GM10266 (cell line): ENCODE measurements around the gene H3-3A.

Experiments used
- DNase-seq: peaks from one replicate; pipeline ENCODE4 v3.0.0; 2012; ENCODE audit errors: extremely low spot score
- TF ChIP-seq, protein P1 (sequence below): IDR thresholded peaks from 2 replicates; pipeline ENCODE4 v1.5.1; 2012; ENCODE audit warnings: mild to moderate bottlenecking, low read depth; ENCODE audit not compliant: control insufficient read depth, insufficient read depth; ENCODE audit errors: missing control alignments

Gene H3-3A

DNA sequence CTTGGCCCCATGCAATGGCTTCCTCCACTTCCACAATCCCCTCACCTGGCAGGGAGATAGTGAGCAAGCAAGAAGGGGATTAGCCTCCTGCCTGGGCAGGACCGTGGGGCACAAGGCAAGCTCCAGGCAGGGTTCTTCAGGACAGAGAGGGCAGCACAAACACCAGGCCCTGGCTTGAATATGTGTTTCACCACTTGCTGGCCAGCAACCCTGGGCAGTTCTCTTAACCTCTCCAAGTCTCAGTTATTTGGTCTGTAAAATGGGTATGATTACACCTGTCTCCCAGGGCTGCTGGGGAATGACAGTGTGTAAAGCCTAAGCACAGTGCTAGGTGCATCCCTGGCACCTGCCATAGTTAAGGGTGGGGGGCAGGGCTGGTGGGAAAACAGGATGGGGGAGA lies 31.9 kb downstream of the H3-3A start:
- DNase-seq: no peak
- TF ChIP-seq, protein P1, sequence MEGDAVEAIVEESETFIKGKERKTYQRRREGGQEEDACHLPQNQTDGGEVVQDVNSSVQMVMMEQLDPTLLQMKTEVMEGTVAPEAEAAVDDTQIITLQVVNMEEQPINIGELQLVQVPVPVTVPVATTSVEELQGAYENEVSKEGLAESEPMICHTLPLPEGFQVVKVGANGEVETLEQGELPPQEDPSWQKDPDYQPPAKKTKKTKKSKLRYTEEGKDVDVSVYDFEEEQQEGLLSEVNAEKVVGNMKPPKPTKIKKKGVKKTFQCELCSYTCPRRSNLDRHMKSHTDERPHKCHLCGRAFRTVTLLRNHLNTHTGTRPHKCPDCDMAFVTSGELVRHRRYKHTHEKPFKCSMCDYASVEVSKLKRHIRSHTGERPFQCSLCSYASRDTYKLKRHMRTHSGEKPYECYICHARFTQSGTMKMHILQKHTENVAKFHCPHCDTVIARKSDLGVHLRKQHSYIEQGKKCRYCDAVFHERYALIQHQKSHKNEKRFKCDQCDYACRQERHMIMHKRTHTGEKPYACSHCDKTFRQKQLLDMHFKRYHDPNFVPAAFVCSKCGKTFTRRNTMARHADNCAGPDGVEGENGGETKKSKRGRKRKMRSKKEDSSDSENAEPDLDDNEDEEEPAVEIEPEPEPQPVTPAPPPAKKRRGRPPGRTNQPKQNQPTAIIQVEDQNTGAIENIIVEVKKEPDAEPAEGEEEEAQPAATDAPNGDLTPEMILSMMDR: no peak

DNA sequence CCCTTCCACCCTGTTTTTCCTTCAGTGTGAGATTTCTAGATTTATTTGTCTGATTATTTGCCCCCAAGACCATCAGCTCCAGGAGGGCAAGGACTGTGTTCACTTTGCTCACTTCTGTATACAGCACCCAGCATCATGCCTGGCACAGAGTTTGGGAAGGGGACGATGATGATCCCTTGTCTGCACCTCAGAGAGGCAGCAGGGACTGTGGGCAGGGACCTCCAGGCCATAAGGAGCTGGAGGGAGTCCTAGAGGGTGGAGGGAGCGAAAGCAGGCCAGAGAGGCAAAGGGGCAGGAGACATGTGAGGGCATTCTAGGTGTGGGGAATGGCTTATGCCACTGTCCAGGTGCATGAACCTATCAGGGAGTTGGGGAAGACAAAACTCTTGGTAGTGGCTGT lies 32.8 kb downstream of the H3-3A start:
- TF ChIP-seq, protein P1: no peak
- no peak for DNase-seq

DNA sequence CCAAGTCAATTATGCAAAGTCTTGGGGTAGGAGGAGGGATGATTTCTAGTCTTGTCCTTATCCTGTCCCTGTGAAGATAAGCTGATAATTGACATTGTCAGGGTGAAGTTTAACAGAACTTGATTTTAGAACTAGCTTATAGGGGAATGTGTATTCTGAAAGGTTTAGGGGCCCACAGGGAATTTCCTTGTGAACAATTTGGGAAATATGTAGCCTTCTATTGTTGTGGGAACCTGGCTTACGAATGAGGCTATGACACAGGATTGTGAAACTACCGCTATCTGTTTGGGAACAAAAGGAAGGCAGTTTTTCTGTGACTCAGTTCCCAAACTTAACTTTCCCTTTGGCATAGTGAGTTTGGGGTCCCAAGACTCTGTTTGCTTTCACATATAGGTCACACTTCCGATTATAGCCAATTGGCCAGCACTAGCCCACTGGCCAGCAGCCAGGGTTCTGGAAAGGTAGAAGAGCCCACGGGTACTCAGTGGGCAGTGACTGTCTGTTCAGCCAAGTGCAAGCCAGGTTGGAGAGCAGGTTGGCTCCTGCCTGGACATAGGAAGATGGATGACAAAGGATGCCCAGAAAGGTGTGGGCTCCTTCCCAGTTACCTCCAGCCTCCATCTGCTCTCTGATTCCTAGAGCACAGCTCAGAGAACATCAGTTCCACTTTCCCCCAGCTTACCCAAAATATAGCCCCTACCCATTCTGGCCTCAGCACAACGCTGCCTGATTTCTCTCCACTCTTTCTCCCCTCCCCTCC lies 35.5 kb downstream of the H3-3A start:
- no peak for DNase-seq

DNA sequence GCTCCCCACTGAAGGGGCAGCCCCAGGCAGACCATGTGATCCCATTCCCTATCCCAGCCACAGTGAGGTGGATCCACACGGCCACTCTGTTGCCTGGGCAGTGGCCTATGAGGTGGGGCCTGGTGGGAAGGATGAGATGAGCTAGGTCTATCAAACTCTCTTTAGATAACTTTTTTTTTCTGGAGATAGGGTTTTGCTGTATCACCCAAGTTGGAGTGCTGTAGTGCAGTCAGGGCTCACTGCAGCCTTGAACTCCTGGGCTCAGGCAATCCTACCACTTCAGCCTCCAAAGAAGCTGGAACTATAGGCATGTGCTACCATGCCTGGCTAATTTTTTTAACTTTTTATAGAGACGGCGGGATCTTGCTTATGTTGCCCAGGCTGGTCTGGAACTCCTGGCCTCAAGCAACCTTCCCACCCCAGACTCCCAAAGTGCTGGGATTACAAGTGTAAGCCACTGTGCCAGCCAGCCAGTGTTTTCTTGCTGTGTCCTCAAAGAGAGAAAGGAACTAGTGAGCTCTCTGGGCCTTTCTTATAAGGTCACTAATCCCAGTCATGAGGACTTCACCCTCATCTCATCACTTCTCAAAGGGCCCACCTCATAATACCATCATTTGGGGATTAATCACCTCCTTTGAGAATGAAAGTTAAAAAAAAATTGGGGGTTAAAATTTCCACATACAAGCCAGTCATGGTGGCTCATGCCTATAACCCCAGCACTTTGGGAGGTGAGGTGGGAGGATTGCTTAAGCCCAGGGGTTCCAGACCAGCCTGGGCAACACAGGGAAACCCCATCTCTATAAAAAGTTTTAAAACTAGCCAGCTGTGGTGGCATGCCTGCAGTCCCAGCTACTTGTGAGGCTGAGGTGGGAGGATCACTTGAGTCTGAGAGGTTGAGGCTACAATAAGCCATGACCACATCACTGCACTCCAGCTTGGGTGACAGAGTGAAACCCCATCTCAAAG lies 36.6 kb downstream of the H3-3A start:
- no peak for DNase-seq
- TF ChIP-seq, protein P1: no peak

More for the DNA sequence above, 35.5 kb downstream of the H3-3A start:
- TF ChIP-seq, protein P1: no peak

DNA sequence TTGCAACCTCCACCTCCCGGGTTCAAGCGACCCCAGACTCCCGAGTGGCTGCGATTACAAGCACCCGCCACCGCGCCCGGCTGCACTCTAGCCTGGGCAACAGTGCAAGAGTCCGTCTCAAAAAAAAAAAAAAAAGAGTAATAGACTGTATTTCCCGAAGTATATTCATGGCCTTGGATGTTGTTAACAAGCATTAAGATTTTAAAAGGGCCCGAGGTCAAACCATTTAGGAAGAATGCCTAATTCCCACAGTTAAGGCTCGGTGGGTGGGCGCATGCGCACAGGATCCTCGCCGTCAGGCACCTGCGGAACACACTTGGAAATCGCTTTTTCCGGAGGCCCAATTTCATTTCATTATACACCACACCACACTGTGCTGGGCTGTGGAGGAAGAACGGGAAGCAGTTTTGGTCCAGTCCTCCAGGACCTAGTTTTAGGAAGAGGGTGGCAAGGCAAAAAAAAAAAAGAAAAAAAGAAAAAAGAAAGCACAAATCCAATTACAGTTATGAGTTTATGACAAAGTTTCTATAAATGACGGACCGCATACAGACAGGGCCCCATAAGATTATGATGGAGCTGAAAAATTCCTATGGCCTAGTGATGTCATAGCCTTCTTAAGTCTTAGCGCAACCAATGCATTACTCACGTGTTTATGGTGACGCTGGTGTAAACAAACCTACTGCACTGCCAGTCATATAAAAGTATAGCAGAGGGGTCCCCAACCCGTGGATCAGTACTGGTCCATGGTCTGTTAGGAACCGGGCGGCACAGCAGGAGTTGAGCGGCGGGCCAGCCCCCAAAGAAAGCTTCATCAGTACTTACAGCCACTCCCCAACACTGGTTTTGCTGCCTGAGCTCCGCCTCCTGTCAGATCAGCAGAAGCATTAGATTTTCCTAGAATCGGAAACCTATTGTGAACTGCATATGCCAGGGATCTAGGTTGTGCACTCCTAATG lies 38.2 kb downstream of the H3-3A start:
- DNase-seq: no peak
- TF ChIP-seq, protein P1: no peak

DNA sequence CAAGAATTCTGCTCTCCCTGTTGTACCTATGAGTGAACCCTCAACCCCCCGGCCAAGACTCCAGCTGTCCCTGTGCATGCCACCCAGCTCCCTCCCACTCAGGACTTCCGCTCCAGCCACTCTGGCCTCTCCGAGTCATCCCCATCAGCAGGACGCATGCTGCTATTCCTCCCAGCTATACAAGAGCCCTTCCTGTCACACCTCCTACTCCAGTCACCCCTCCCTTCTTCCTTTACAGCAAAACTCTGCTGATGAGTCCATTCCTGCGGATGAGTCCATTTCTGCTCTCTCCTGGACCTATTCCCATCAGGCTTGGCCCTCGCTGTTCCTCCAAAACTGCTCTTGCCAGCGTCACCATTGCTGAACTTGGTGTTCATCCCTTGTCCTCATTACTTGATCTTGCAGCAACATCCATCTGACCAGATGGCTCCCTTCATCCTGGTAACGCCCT lies 42.2 kb downstream of the H3-3A start:
- no peak for DNase-seq
- TF ChIP-seq, protein P1: no peak
